ENCODE data around the gene CLEC4G. TPM values are rescaled to one million over a fixed set of nuclear protein-coding genes. Genes with fewer than 3 reads are reported as not detected.

CLEC4G gene
- total RNA-seq, 1 experiment from 2014 or later, result not detected

DNA sequence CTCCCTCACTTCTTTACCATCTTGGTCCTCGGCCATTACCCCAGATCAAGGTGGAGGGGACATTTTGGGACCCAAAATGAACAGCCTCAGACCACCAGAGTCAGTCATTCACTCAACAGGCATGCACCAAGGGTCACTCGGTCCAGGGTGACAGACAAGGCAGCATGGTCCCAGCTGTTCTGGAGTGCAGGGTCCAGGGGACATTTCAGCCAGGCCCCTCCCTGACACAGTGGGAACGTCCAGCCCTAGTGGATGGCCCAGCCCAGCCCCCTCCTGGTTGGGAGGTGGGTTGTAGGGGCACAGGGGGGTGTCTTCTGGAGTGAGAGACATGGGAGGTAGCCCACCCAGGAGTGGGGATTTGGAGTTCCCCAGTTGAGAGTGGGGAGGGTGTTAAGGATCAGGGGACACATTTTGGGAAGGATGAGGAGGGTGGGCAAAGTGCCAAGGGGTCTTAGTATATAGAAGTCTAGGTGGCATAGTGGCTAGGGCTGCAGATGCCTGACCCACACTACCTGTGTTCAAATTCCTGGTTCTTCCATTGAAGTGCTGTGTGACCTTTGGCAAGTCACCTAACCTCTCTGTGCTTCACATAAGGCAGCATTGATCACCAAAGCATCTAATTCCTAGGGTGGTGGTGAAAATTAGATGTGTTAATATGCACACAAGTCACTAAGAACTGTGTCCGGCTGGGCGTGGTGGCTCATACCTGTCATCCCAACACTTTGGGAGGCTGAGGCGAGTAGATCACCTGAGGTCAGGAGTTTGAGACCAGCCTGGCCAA lies 27.4 kb downstream of the CLEC4G start:
- no peaks in the 10 kb centered on the region for H3K4me1 Mint-ChIP-seq (ENCODE audit: low read depth, unreplicated experiment)
- no peak for DNase-seq
- peaks cover 68% of the 10 kb centered on the region for H3K27me3 Mint-ChIP-seq (ENCODE audit: unreplicated experiment)
- CTCF ChIA-PET, result interaction anchor here (0.7 kb wide), 1 partner anchor 13 kb away, joined by 3 read pairs; no protein-coding TSS in a partner anchor
- H3K4me3 Mint-ChIP-seq (ENCODE audit: low read depth, unreplicated experiment), result no peak overlapping the region
- intact Hi-C loops (cut with micrococcal nuclease; ENCODE audit: unreplicated experiment), result no loop called here
- no TSS peak for BruUV-seq (replicated peaks)
- no peaks in the 10 kb centered on the region for H3K36me3 Mint-ChIP-seq (ENCODE audit: insufficient read depth, unreplicated experiment)
- no peaks in the 10 kb centered on the region for H3K9me3 Mint-ChIP-seq (ENCODE audit: low read depth, unreplicated experiment)
- no peak for TF ChIP-seq CTCF (IDR thresholded peaks at IDR 0.05; ENCODE audit: unreplicated experiment)
- no peak overlapping the region for H3K27ac Mint-ChIP-seq (ENCODE audit: unreplicated experiment)

- no peak for DNase-seq
- Mint-ChIP-seq H3K9me3 (ENCODE audit: low read depth, unreplicated experiment) (no peaks in the 10 kb centered on the region), H3K4me3 (ENCODE audit: low read depth, unreplicated experiment) (no peak overlapping the region), H3K4me1 (ENCODE audit: low read depth, unreplicated experiment) (no peaks in the 10 kb centered on the region), H3K36me3 (ENCODE audit: insufficient read depth, unreplicated experiment) (no peaks in the 10 kb centered on the region), H3K27ac (ENCODE audit: unreplicated experiment) (no peak overlapping the region), H3K27me3 (ENCODE audit: unreplicated experiment) (peaks cover 71% of the 10 kb centered on the region)
- no peak for TF ChIP-seq CTCF (IDR thresholded peaks at IDR 0.05; ENCODE audit: unreplicated experiment)
- intact Hi-C loops (cut with micrococcal nuclease; ENCODE audit: unreplicated experiment), result no loop called here
- no TSS peak for BruUV-seq (replicated peaks)
- CTCF ChIA-PET, result no interaction called here
Measured at GRCh38 chr19:7703332-7703731, 28.6 kb downstream of the CLEC4G start.

GRCh38 chr19:7701654-7702457 lies 30.1 kb downstream of the CLEC4G start, which contains the start of gene FCER2:
TSS of gene FCER2 (minus strand) at chr19:7702131. CDS start at chr19:7699760, 2,371 bp downstream.
- intact Hi-C loops (cut with micrococcal nuclease; ENCODE audit: unreplicated experiment), result no loop called here
- BruUV-seq (replicated peaks), result no TSS peak
- Mint-ChIP-seq H3K4me3 (ENCODE audit: low read depth, unreplicated experiment) (no peak within 1 kb of the TSS), H3K4me1 (ENCODE audit: low read depth, unreplicated experiment) (no peaks in the 10 kb centered on the region), H3K27me3 (ENCODE audit: unreplicated experiment) (peaks cover 81% of the 10 kb centered on the region), H3K36me3 (ENCODE audit: insufficient read depth, unreplicated experiment) (no peaks in the 10 kb centered on the region), H3K27ac (ENCODE audit: unreplicated experiment) (no peak within 1 kb of the TSS), H3K9me3 (ENCODE audit: low read depth, unreplicated experiment) (no peaks in the 10 kb centered on the region)
- CTCF ChIA-PET, result no interaction called here
- no peak for TF ChIP-seq CTCF (IDR thresholded peaks at IDR 0.05; ENCODE audit: unreplicated experiment)
- DNase-seq, result no peak

DNA sequence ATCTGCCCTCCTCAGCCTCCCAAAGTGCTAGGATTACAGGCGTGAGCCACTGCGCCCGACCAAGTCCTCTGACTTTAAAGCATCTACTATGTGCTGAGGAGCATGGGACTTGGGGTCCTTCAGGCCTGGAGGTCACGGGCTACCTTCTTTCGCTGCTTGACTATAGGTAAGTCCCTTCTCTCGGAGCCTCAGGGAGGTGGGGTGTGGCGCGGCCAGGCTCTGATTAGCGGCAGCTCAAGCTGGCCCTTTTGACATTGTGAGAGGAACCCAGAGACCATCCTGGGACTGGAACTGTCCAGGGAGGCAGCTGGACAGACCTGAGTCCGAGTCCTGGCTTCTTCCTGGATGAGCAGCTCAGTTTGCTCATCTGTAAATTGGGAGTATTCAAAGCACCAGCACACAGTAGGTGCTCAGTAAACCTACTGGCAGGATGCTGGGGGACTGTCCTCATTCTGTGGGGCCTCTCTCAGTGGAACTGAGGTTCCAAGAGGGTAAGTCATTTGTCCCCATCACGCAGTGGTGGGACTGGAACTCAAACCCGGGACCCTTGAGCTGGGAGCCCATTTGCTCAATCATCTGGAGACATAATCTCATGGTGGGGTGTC lies 30.8 kb downstream of the CLEC4G start:
- BruUV-seq (replicated peaks), result no TSS peak
- Mint-ChIP-seq H3K27me3 (ENCODE audit: unreplicated experiment) (peaks cover 81% of the 10 kb centered on the region), H3K4me1 (ENCODE audit: low read depth, unreplicated experiment) (no peaks in the 10 kb centered on the region), H3K9me3 (ENCODE audit: low read depth, unreplicated experiment) (no peaks in the 10 kb centered on the region), H3K4me3 (ENCODE audit: low read depth, unreplicated experiment) (no peak overlapping the region), H3K36me3 (ENCODE audit: insufficient read depth, unreplicated experiment) (no peaks in the 10 kb centered on the region), H3K27ac (ENCODE audit: unreplicated experiment) (no peak overlapping the region)
- CTCF ChIA-PET, result no interaction called here
- intact Hi-C loops (cut with micrococcal nuclease; ENCODE audit: unreplicated experiment), result no loop called here
- TF ChIP-seq CTCF (IDR thresholded peaks at IDR 0.05; ENCODE audit: unreplicated experiment), result no peak
- no peak for DNase-seq

Measured in Calu3 (cell line).